G401.6 (cell line): ENCODE data around the gene PTPN23.
"Not testable (repeated sequence)": the region's sequence is repeated elsewhere in the genome, so short reads cannot be mapped to it uniquely, and the experiment has no call there.

Source experiments
- FAIRE-seq: peaks from 2 replicates; lab custom pipeline; 2012; peaks lifted over from hg19 to GRCh38; lab: Jason Lieb, UNC

PTPN23 gene

GRCh38 chr3:47441796-47442551 lies 61.2 kb downstream of the PTPN23 start:
- no peak for FAIRE-seq

DNA sequence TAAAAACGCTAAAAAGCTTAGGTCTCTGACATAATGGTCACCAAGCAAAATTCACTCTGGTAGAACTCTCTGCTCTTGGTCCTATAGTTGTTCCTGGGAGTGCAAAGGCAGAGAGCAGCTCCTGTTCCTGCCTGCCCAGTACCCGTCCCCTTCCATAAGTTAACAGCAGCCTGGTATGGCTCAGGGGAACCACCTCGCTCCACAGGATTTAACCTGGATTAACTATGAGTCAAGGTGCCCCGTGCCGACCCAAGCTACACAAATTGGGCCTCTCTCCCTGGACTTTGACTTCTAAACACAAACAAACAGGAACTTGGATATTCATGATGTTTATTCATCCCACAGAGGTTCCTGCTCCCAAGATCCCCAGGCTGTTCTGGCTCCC lies 62.8 kb downstream of the PTPN23 start:
- peak; percentile 78 for FAIRE-seq

- FAIRE-seq, result no peak
Observed at GRCh38 chr3:47444103-47444502, 63.3 kb downstream of the PTPN23 start.

DNA sequence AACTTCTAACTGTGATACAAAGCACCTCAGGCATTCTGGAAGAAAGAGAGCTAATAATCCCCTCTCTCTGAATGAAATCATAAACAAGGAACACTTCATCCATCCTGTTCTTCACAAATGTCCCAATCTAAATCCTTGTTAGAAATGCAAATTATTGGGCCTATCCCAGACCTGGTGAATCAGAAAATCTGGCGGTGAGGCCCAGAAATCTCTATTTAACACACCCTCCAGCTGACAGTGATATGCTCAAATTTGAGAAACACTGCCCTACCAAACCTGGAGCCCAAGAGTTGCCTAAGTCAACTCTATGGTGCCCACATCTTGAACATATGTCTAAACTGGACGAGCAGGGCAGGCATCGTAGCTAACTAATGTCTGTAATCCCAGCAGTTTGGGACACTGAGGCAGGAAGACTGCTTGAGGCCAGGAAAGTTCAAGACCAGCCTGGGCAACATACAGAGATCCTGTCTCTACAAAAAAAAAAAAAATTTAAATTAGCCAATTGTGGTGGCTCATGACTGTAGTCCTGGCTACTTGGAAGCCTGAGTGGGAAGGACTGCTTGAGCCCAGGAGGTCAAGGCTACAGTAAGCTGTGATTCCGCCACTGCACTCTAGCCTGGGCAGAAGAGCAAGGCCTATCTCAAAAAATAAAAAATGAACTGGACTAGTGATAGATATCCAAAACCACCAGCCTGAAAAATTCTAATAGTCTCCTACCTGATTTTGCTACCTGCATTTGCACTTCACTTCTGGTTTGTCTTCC lies 71.8 kb downstream of the PTPN23 start:
- no peak for FAIRE-seq

GRCh38 chr3:47455806-47456452 lies 75.1 kb downstream of the PTPN23 start:
- no peak for FAIRE-seq

DNA sequence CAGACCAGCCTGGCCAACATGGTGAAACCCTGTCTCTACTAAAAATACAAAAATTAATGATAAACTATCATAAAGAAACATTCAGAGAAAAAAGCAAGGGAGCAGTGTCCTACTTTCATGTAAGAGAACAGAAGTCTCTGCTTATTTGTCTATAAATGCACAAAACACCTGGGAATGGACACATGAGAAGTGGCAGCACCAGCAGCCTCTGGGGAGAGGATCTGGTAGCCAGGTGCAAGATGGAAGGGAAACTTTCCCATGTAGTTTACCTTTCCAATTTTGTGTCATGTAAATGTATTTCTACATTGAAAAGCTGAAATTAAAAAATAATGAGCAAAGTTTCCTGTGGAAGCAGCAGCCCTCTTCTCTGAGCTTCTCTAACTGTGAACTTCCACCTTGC lies 76.2 kb downstream of the PTPN23 start:
- FAIRE-seq, result no peak

DNA sequence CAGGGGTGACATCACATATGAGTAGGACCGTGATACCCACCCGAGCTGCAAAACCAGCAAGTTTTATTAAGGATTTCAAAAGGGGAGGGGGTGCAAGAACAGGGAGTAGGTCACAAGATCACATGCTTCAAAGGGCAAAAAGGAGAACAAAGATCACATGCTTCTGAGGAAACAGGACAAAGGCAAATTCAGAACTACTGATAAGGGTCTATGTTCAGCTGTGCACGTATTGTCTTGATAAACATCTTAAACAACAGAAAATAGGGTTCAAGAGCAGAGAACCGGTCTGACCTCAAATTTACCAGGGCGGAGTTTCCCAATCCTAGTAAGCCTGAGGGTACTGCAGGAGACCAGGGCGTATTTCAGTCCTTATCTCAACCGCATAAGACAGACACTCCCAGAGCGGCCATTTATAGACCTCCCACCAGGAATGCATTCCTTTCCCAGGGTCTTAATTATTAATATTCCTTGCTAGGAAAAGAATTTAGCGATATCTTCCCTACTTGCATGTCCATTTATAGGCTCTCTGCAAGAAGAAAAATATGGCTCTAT lies 78.8 kb downstream of the PTPN23 start:
- not testable (repeated sequence) for FAIRE-seq
